Stimulated activated CD4-positive, alpha-beta T cell treated with anti-CD3 and anti-CD28 coated beads, Interleukin-12 subunit alpha, Interleukin-12 subunit beta, amount 100 ng/mL, for 24 hours (primary cell): ENCODE measurements around the gene TNP2.
"Not testable (repeated sequence)": the region's sequence is repeated elsewhere in the genome, so short reads cannot be mapped to it uniquely, and the experiment has no call there.

Source experiments
- DNase-seq, 2 experiments: peaks; one replicate each; pipeline ENCODE4 v3.0.0-alpha.2; 2020; ENCODE audit warnings: low read depth in 2 of 2

TNP2 gene

GRCh38 chr16:11220507-11220906, 48.6 kb downstream of the TNP2 start:
- DNase-seq, result not testable (repeated sequence)

- DNase-seq, result no peak
Measured at GRCh38 chr16:11219178-11219577, 49.9 kb downstream of the TNP2 start.

GRCh38 chr16:11218604-11218962, 50.5 kb downstream of the TNP2 start:
- no peak for DNase-seq
